HL-60 (cell line): ENCODE data around the gene B3GALT5.

ENCODE experiments used
- DNase-seq, 2 experiments: peaks; one replicate each; pipeline ENCODE4 v3.0.0-alpha.2; 2010 to 2020; ENCODE audit warnings: low read depth in 1 of 2, low spot score in 1 of 2
- H3K27ac ChIP-seq: fragments of 250-450 bp; sonication (Bioruptor Pico); replicated peaks from 2 replicates; pipeline ENCODE4 v1.5.1; 2020; ENCODE audit warnings: mild to moderate bottlenecking, moderate library complexity
- H3K27me3 ChIP-seq: fragments of 250-450 bp; sonication (Bioruptor Pico); 2 replicates; pipeline ENCODE4 v1.5.1; 2021; ENCODE audit warnings: mild to moderate bottlenecking, moderate library complexity; ENCODE audit not compliant: insufficient read depth, poor library complexity, severe bottlenecking
- H3K4me3 ChIP-seq: replicated peaks from 2 replicates; pipeline ENCODE4 v1.5.1; 2011; ENCODE audit warnings: mild to moderate bottlenecking, control low read depth, low read length; ENCODE audit not compliant: insufficient read depth
- CTCF ChIP-seq: IDR thresholded peaks from one replicate; pipeline ENCODE4 v1.5.1; 2011; ENCODE audit warnings: low read length, control low read depth, inconsistent platforms; ENCODE audit not compliant: insufficient read depth
- GABPA ChIP-seq: IDR thresholded peaks from 2 replicates; pipeline ENCODE4 v1.6.1; 2012; ENCODE audit warnings: low read depth
- POLR2AphosphoS5 ChIP-seq: IDR thresholded peaks from 2 replicates; pipeline ENCODE4 v1.6.1; 2012; ENCODE audit warnings: low read depth
- SPI1 ChIP-seq: IDR thresholded peaks from 2 replicates; pipeline ENCODE4 v1.6.1; 2012; ENCODE audit warnings: low read depth, mild to moderate bottlenecking, borderline replicate concordance
- TF ChIP-seq, protein P1 (sequence below): IDR thresholded peaks from 2 replicates; pipeline ENCODE4 v1.6.1; 2012; ENCODE audit warnings: low read depth; ENCODE audit not compliant: insufficient replicate concordance

Gene B3GALT5

DNA sequence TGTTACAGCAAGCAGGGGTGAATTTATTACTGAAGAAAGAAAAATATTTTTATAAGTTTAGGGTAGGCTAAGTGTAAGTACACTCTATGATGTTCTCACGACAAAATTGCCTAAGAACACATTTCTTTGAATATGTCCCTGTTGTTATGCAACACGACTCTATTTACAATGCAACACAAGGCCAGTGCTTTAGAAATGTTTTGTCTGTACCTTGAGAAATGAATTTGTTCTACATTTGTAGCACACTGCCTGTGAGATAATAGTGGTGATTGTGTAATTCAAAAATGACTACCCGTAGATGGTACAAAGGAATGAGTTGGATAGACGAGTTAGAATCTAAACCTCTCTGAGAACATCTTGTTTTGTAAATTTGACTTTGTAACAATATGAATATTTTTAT lies 68.5 kb downstream of the B3GALT5 start:
- H3K27me3 ChIP-seq, result no peaks in the 10 kb centered on the region
- H3K27ac ChIP-seq, result no peak overlapping the region
- no peak overlapping the region for H3K4me3 ChIP-seq
- TF ChIP-seq, protein P1, sequence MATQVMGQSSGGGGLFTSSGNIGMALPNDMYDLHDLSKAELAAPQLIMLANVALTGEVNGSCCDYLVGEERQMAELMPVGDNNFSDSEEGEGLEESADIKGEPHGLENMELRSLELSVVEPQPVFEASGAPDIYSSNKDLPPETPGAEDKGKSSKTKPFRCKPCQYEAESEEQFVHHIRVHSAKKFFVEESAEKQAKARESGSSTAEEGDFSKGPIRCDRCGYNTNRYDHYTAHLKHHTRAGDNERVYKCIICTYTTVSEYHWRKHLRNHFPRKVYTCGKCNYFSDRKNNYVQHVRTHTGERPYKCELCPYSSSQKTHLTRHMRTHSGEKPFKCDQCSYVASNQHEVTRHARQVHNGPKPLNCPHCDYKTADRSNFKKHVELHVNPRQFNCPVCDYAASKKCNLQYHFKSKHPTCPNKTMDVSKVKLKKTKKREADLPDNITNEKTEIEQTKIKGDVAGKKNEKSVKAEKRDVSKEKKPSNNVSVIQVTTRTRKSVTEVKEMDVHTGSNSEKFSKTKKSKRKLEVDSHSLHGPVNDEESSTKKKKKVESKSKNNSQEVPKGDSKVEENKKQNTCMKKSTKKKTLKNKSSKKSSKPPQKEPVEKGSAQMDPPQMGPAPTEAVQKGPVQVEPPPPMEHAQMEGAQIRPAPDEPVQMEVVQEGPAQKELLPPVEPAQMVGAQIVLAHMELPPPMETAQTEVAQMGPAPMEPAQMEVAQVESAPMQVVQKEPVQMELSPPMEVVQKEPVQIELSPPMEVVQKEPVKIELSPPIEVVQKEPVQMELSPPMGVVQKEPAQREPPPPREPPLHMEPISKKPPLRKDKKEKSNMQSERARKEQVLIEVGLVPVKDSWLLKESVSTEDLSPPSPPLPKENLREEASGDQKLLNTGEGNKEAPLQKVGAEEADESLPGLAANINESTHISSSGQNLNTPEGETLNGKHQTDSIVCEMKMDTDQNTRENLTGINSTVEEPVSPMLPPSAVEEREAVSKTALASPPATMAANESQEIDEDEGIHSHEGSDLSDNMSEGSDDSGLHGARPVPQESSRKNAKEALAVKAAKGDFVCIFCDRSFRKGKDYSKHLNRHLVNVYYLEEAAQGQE, result no peak
- no peak for TF ChIP-seq GABPA
- DNase-seq, result no peak

DNA sequence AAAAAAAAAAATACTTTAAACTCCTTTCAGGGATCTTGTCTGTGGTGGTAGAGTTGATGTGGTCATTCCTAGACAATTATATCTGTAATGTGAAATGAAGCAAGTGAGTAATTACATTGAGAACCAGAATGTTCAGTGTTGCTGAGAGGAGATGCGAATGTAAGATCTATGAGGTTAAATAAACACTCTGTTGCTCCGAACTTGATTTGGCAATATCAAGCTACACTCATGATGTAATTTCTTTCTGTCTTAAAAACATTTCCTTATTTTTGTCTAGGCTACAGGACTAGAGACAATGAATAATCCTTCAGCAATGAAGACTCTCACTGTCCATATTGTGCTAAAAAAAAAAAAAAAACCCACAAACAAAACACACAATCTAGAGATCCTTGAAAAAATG lies 69.1 kb downstream of the B3GALT5 start:
- Histone ChIP-seq H3K27ac (no peak overlapping the region), H3K4me3 (no peak overlapping the region), H3K27me3 (no peaks in the 10 kb centered on the region)
- no peak for TF ChIP-seq SPI1
- no peak for TF ChIP-seq GABPA
- TF ChIP-seq, protein P1, result no peak
- TF ChIP-seq CTCF, result no peak
- TF ChIP-seq POLR2AphosphoS5, result no peak
- DNase-seq, result no peak

GRCh38 chr21:39685236-39685635 lies 72.5 kb downstream of the B3GALT5 start:
- Histone ChIP-seq H3K27ac (no peak overlapping the region), H3K4me3 (no peak overlapping the region), H3K27me3 (no peaks in the 10 kb centered on the region)
- no peak for DNase-seq
- no peak for TF ChIP-seq SPI1
- no peak for TF ChIP-seq GABPA
- TF ChIP-seq, protein P1, result no peak
- TF ChIP-seq CTCF, result no peak
- no peak for TF ChIP-seq POLR2AphosphoS5

- Histone ChIP-seq H3K27me3 (no peaks in the 10 kb centered on the region), H3K27ac (no peak overlapping the region), H3K4me3 (no peak overlapping the region)
- TF ChIP-seq POLR2AphosphoS5, result no peak
- TF ChIP-seq SPI1, result no peak
- TF ChIP-seq, protein P1, result no peak
- no peak for TF ChIP-seq GABPA
- no peak for TF ChIP-seq CTCF
- DNase-seq, result no peak
Observed at GRCh38 chr21:39685991-39686390, 73.3 kb downstream of the B3GALT5 start.
